ENCODE results near the gene CLASP1.
"Not testable (repeated sequence)": the region's sequence is repeated elsewhere in the genome, so short reads cannot be mapped to it uniquely, and the experiment has no call there.

CLASP1 gene

GRCh38 chr2:121613152-121613551 is 36.1 kb downstream of the CLASP1 start:
- no peak for DNase-seq

DNA sequence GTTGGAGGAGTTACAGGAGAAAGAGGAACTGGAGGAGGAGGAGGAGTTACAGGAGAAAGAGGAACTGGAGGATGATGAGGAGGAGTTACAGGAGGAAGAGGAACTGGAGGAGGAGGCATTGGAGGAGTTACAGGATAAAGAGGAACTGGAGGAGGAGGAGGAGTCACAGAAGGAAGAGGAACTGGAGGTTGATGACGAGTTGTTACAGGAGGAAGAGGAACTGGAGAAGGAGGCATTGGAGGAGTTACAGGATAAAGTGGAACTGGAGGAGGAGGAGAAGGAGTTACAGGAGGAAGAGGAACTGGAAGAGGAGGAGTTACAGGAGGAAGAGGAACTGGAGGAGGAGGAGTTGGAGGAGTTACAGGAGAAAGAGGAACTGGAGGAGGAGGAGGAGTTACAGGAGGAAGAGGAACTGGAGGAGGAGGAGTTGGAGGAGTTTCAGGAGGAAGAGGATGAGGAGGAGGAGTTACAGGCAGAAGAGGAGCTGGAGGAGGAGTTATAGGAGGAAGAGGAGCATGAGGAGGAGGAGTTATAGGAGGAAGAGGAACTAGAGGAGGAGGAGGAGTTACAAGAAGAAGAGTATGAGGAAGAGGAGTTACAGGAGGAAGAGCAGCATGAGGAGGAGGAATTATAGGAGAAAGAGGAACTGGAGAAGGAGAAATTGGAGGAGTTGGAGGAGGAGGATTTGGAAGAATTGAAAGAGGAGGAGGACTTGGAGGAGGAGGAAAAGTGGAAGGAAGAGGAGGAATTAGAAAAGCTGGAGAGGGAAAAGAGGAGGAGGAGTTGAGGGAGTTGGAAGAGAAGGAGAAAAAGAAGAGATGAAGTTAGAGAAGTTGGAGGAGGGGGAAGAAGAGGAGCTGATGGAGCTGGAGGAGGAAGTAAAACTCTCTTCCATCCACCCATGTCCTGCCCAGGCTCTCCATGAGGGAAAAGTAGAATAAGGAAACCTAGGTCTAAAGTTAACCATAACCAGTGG is 37.2 kb downstream of the CLASP1 start:
- no peak for DNase-seq

GRCh38 chr2:121611048-121611649 is 38.1 kb downstream of the CLASP1 start:
- not testable (repeated sequence) for DNase-seq

DNA sequence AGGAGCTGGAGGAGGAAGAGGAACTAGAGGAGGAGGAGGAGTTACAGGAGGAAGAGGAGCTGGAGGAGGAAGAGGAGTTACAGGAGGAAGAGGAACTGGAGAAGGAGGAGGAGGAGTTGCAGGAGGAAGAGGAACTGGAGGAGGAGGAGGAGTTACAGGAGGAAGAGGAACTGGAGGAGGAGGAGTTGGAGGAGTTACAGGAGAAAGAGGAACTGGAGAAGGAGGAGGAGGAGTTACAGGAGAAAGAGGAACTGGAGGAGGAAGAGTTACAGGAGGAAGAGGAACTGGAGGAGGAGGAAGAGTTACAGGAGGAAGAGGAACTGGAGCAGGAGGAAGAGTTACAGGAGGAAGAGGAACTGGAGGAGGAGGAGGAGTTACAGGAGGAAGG is 38.8 kb downstream of the CLASP1 start:
- not testable (repeated sequence) for DNase-seq

DNA sequence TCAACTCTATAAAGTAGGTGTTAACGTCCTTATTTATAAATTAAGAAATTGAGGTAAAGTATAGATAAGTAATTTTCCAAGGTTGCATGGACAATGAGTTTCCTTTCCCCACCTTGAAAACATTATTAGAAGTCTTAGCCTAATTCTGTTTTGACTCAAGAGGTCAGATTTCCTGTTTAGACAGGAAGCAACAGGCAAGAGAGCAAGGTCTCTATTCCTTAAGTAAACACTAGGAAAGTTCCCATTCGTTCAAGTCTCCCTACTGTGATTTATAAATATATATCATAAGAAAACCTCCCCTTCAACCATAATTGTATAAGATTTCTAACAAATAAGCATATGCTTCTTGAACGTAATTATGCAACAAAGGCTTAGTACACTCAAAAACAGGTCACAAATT is 40.3 kb downstream of the CLASP1 start:
- DNase-seq = no peak

DNA sequence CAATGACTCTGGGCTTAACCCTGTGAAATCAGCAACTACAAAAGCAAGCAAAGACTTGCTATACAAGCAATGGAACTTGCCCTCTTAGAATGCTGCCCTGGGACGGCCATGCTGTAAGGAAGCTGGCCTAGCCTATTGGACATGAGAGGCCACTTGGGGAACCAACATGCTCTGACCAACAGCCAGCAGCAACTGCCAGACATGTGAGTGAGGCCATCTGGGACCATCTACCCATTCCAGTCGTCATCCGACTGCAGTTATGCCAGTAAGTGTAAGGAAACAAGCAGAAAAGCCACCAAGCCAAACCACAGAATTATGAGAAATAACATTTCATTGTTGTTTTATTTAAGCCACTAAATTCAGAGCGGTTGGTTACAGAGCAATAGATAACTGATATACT is 40.9 kb downstream of the CLASP1 start:
- no peak for DNase-seq

- no peak for DNase-seq
These were observed 43.2 kb downstream of the CLASP1 start for GRCh38 chr2:121605820-121606733.

GRCh38 chr2:121603185-121603584 is 46.1 kb downstream of the CLASP1 start:
- no peak for DNase-seq

- DNase-seq = no peak
These were observed 49.2 kb downstream of the CLASP1 start for GRCh38 chr2:121599963-121600651.

DNA sequence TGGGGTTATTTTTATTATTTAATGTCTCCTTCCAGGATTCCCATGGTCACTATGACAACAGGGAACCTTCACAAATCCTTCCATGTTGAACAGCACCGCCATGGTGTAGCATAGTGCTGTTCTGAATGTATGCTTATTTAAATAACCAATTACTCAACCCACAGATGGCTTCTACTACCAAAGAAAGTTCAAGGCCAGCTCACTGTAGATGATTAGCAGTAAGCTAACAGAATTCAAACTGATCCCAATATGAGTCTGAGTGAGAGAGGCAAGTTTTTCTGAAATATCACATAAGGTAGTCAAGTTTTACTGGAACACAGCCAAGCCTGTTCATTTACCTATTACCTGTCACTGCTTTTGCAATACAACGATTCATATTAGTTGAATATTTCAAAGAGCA is 51.2 kb downstream of the CLASP1 start:
- no peak for DNase-seq

GRCh38 chr2:121596221-121597080 is 52.8 kb downstream of the CLASP1 start:
- peak; percentile 30 for DNase-seq

DNA sequence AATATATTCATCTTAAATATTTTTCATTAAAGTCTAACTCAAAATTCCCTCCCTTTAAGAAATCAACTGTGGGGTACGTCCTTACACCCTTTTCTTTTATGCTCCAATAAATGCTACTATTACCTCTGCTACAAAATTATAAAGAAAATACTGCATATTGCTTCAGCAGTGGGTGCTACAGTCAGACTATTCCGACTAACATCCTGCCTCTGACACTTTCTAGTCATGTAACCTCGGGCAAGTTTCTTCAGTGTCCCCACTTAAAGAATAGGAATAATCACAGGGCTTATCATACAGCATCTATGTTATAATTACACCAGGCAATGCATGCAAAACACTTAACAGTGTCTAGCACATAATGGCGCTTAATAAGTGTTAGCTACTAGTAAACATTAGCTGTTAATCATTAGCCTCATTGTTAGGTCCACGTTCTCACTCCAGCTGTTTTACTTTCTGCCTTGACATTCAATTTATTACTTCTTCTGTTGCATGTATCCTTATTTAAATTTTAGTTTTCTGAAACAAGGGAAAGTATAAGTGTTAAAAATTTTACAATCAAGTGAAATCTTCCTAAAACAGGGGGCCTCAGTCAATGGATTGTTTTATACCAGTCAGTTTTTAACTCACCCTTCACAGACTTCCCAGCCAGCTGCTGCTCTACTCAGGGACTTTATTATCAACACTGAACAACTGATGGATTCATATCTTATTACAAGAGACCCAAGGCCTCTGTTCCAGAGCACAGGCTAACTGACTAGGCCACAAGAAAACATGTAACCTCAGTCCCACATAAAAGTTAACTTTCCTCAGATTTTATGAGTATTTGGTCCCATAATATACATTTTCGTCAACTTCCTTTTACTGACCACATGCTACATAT is 54.0 kb downstream of the CLASP1 start:
- no peak for DNase-seq

GRCh38 chr2:121591199-121591598 is 58.1 kb downstream of the CLASP1 start:
- DNase-seq = no peak

GRCh38 chr2:121588357-121588756 is 60.9 kb downstream of the CLASP1 start:
- DNase-seq = no peak

DNA sequence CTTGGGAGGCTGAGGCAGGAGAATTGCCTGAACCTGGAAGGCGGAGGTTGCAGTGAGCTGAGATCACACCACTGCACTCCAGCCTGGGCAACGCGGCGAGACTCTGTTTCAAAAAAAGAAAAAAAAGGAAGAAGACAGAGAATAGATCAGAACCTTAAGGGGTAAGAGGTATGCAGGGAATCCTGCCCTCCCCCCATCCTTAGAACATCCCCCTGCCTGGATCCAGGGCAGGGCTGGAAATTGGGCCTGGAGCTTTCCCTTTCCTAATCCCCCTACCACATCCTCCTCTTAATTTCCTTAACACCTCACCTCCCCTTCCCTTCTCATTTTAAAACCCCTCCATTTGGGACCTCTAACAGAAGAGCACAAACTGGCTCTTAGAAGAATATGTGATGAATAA is 62.1 kb downstream of the CLASP1 start:
- no peak for DNase-seq

DNA sequence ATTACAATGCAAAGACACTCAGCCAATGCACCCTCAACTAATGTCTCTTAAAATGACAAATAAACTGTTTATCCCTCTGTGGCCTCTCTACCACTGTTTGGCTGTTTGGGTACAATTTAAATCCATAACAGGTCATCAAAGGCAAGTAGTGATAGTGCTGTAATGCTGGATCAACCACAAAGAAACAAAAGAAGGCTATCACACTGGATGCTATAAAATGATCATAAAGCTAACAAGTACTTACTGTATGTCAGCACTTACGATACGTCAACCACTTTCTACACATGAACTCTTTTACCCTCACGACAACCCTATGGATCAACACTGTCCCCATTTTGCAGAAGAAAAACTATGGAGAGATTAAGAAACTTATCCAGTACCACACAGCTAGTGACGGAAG is 64.5 kb downstream of the CLASP1 start:
- no peak for DNase-seq

DNA sequence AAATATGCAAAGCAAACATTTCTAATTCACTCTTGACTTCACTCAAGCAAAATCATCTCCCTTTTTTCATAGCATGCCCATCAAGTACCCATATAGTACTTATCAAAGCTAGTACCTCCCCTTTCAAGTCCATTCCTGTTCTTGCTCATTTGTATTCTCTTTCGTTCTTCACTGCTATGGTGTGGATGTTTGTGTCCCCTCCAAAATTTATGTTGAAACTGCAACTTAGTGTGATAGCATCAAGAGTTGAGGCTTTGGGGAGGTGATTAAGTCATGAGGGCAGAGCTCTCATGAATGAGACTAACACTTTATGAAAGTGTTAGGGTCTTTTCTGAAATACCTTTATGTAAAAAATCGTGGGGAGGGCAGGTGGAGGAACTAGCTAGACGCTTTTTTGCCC is 65.7 kb downstream of the CLASP1 start:
- no peak for DNase-seq

DNA sequence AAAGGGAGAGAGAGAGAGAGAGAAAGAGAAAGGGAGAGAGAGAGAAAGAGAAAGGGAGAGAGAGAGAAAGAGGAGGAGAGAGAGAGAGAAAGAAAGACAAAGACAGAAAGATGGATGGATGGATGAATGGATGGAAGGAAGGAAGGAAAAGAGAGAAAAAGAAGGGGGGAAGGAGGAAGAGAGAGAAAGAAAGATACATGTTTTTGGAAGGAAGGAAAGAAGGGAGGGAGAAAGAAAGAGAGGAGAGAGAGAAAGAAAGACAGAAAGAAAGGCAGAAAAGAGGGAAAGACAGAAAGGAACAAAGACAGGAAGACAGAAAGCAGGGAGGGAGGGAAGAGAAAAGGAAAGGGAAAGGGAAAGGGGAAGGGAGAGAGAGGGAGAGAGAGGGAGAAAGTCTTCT is 67.0 kb downstream of the CLASP1 start:
- DNase-seq = no peak

DNA sequence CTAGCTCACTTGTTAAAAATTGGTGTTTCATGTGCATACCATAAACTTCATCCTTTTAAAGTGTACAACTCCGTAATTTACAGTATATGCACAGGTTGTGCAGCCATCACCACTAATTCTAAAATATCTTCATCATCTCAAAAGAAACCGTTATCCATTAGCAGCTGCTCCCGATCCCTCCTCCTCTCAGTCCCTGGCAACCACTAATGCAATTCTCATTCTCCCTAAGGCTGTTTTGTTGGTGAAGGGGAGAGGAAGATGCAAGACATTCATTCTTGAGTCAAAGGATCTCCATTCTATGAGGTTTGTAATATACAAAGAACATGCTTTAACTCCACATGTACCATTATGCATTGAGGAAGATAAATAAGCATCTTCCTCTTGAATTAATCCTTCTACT is 70.0 kb downstream of the CLASP1 start:
- DNase-seq = no peak

DNA sequence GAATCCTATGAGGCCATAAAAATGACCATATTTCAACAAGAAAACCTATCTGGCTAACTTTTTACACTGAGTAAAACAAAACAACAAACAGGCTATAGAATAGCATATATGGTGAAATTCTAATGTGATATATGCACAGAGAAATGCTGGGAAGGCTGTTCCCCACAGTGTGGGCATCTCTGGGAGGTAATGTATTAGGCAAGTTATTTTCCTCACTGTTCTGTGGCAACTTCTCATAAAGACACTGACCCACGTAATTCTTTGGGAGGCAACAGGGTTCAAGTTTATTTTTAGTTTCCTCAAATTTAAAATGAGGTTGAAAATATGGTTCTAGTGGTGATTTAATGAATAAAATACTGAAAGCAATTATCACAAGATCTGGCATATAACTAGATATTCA is 71.9 kb downstream of the CLASP1 start:
- DNase-seq = no peak

- DNase-seq = no peak
These were observed 73.0 kb downstream of the CLASP1 start for GRCh38 chr2:121576263-121576662.

Measured in NCI-H226 (cell line).